GM12878 (cell line): ENCODE measurements around the gene C19orf47. TPM values are rescaled to one million over a fixed set of nuclear protein-coding genes. Genes with fewer than 3 reads are reported as not detected.

Source experiments
- ATF7 ChIP-seq: fragments of 450-650 bp; IDR thresholded peaks from 2 replicates; pipeline ENCODE4 v1.6.1; 2016; ENCODE audit warnings: low read depth, mild to moderate bottlenecking
- BRCA1 ChIP-seq: IDR thresholded peaks from 2 replicates; pipeline ENCODE4 v1.6.1; 2011; ENCODE audit warnings: low read depth, low read length, improper control_type of control experiment
- CBX3 ChIP-seq: fragments of 200-600 bp; sonication (generic); IDR thresholded peaks from 2 replicates; pipeline ENCODE4 v1.6.1; 2016; ENCODE audit warnings: low read depth, borderline replicate concordance
- CHD4 ChIP-seq: fragments of 200-600 bp; sonication (generic); IDR thresholded peaks from 2 replicates; pipeline ENCODE4 v1.6.1; 2016; ENCODE audit warnings: mild to moderate bottlenecking
- CREM ChIP-seq: IDR thresholded peaks from 2 replicates; pipeline ENCODE4 v1.6.1; 2014; ENCODE audit warnings: antibody characterized with exemption, low read depth
- GABPA ChIP-seq: IDR thresholded peaks from 2 replicates; pipeline ENCODE4 v1.6.1; 2014; ENCODE audit warnings: antibody characterized with exemption, low read depth, mild to moderate bottlenecking, inconsistent platforms
- HDAC2 ChIP-seq: fragments of 200-600 bp; sonication (generic); IDR thresholded peaks from 2 replicates; pipeline ENCODE4 v1.6.1; 2017
- KDM1A ChIP-seq: fragments of 200-600 bp; sonication (generic); IDR thresholded peaks from 2 replicates; pipeline ENCODE4 v1.6.1; 2016; ENCODE audit warnings: borderline replicate concordance
- MTA2 ChIP-seq: fragments of 450-650 bp; IDR thresholded peaks from 2 replicates; pipeline ENCODE4 v1.6.1; 2016; ENCODE audit warnings: low read depth, mild to moderate bottlenecking, moderate library complexity
- NFXL1 ChIP-seq: fragments of 450-650 bp; IDR thresholded peaks from 2 replicates; pipeline ENCODE4 v1.6.1; 2017; ENCODE audit warnings: antibody characterized with exemption, mild to moderate bottlenecking, borderline replicate concordance
- PML ChIP-seq: IDR thresholded peaks from 2 replicates; pipeline ENCODE4 v1.6.1; 2012; ENCODE audit warnings: low read length, inconsistent platforms
- SIX5 ChIP-seq: IDR thresholded peaks from 2 replicates; pipeline ENCODE4 v1.6.1; 2011; ENCODE audit warnings: mild to moderate bottlenecking, low read depth, low read length, moderate library complexity; ENCODE audit not compliant: severe bottlenecking
- SREBF1 ChIP-seq: IDR thresholded peaks from 2 replicates; pipeline ENCODE4 v1.6.1; 2012; ENCODE audit warnings: mild to moderate bottlenecking, low read length
- YBX1 ChIP-seq: fragments of 450-650 bp; IDR thresholded peaks from 2 replicates; pipeline ENCODE4 v1.6.1; 2016; ENCODE audit warnings: antibody characterized with exemption
- ZBTB4 ChIP-seq: fragments of 450-650 bp; formaldehyde crosslinking; IDR thresholded peaks from 2 replicates; pipeline ENCODE4 v1.4.0; 2022; ENCODE audit warnings: mild to moderate bottlenecking, moderate library complexity
- ZBTB40 ChIP-seq: fragments of 450-650 bp; IDR thresholded peaks from 2 replicates; pipeline ENCODE4 v1.6.1; 2016; ENCODE audit warnings: mild to moderate bottlenecking, moderate library complexity, borderline replicate concordance
- ZZZ3 ChIP-seq: IDR thresholded peaks from 2 replicates; pipeline ENCODE4 v1.6.1; 2011; ENCODE audit warnings: low read depth; ENCODE audit not compliant: control insufficient read depth, insufficient read length
- polyA plus RNA-seq, 11 experiments: library from polyadenylated mRNA; depleted of rRNA in 4 of 11; unstranded in 6 of 11; stranded (reverse) in 5 of 11; fragments of >200 nt; fragmentation: Nextera tagmentation in 4 of 11; fragmentation: Illumina TruSeq in 1 of 11; extraction: Ambion mirVana in 4 of 11; extraction: Trizol in 1 of 11; gene quantifications; 1 replicate in 1 of 11; 2 replicates in 10 of 11; pipeline versions ENCODE4 v1.2.1 to v1.2.3, GENCODE V29; 2011 to 2016; ENCODE audit warnings: inconsistent platforms in 2 of 11, missing spikeins in 2 of 11, low read depth in 1 of 11
- total RNA-seq, 4 experiments: library from RNA; depleted of rRNA in 3 of 4; stranded (reverse); fragments of >200 nt in 3 of 4; fragmentation: Illumina TruSeq in 1 of 4; extraction: Trizol in 1 of 4; gene quantifications; 2 replicates each; pipeline versions ENCODE4 v1.2.1 to v1.2.3, GENCODE V29; 2013 to 2021
- TF ChIP-seq, protein P1 (sequence below): fragments of 450-650 bp; IDR thresholded peaks from 2 replicates; pipeline ENCODE4 v1.6.1; 2017; ENCODE audit warnings: mild to moderate bottlenecking, moderate library complexity
- TF ChIP-seq, protein P2 (sequence below): IDR thresholded peaks from 2 replicates; pipeline ENCODE4 v1.6.1; 2011; ENCODE audit warnings: low read depth, mild to moderate bottlenecking, low read length, moderate library complexity, borderline replicate concordance; ENCODE audit errors: extremely low read depth

Gene C19orf47
- total and polyA plus RNA-seq, 10 of the 15 experiments (the other 5 are each of a cell fraction or from before 2014, with no cell fraction given) = 0.11 to 29.1 (median 20.2) TPM

GRCh38 chr19:40348125-40348913, at the start of gene C19orf47, which contains the start of gene PLD3 (continued):
- TF ChIP-seq BRCA1 (no peak), CREM (peak; percentile 79; the same call in 1 of the 2 replicates), YBX1 (no peak), CHD4 (no peak), NFXL1 (no peak), ZBTB40 (peak; percentile 91), PML (no peak), KDM1A (no peak), GABPA (peak; percentile 93), SIX5 (peak; percentile 43), HDAC2 (no peak), CBX3 (no peak), MTA2 (peak; percentile 5; the same call in 1 of the 2 replicates), ATF7 (0 out of 2 replicates have a peak, but pooled peaks have one; percentile 20), ZBTB4 (CRISPR knock-in tag) (peak; percentile 98), SREBF1 (peak; percentile 54; the same call in 1 of the 2 replicates), ZZZ3 (no peak)
- TF ChIP-seq, protein P1, sequence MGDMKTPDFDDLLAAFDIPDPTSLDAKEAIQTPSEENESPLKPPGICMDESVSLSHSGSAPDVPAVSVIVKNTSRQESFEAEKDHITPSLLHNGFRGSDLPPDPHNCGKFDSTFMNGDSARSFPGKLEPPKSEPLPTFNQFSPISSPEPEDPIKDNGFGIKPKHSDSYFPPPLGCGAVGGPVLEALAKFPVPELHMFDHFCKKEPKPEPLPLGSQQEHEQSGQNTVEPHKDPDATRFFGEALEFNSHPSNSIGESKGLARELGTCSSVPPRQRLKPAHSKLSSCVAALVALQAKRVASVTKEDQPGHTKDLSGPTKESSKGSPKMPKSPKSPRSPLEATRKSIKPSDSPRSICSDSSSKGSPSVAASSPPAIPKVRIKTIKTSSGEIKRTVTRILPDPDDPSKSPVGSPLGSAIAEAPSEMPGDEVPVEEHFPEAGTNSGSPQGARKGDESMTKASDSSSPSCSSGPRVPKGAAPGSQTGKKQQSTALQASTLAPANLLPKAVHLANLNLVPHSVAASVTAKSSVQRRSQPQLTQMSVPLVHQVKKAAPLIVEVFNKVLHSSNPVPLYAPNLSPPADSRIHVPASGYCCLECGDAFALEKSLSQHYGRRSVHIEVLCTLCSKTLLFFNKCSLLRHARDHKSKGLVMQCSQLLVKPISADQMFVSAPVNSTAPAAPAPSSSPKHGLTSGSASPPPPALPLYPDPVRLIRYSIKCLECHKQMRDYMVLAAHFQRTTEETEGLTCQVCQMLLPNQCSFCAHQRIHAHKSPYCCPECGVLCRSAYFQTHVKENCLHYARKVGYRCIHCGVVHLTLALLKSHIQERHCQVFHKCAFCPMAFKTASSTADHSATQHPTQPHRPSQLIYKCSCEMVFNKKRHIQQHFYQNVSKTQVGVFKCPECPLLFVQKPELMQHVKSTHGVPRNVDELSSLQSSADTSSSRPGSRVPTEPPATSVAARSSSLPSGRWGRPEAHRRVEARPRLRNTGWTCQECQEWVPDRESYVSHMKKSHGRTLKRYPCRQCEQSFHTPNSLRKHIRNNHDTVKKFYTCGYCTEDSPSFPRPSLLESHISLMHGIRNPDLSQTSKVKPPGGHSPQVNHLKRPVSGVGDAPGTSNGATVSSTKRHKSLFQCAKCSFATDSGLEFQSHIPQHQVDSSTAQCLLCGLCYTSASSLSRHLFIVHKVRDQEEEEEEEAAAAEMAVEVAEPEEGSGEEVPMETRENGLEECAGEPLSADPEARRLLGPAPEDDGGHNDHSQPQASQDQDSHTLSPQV = no peak
- TF ChIP-seq, protein P2, sequence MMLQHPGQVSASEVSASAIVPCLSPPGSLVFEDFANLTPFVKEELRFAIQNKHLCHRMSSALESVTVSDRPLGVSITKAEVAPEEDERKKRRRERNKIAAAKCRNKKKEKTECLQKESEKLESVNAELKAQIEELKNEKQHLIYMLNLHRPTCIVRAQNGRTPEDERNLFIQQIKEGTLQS = peak; percentile 98
